ENCODE data around the gene CEP135. TPM values are rescaled to one million over a fixed set of nuclear protein-coding genes. Genes with fewer than 3 reads are reported as not detected.

The CEP135 gene
- total and polyA plus RNA-seq, 2 donors (not counting 1 experiment from before 2014, with no cell fraction given), result 6.4 to 41.0 TPM

DNA sequence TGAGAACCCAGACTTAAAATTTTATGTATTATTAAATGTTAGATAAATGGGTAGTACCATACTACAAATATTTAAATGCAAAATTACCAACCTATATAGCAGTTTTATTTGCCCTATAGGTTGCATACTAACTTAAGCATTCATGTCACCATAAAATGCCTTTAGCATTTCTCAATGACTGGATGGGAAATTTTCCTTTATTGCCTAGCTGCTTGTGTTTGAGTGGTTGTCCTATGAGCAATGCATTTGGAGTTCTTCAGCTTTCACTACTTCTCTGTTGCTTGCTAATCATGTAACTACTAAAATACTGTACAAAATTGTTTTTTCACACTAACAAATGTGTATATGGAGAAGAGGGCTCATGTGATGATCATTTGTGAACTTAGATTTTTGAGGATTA is 44.2 kb upstream of the CEP135 start:
- Histone ChIP-seq H3K36me3 (replicated peaks in 1 of 2; ENCODE audit: control extremely low read depth in 1 of 2, control insufficient read depth in 1 of 2, extremely low read depth in 1 of 2, insufficient read depth in 2 of 2, low read length in 1 of 2) (peaks cover 0 to 23% of the 10 kb centered on the region in 2 experiments), H3K27ac (ENCODE audit: low read length in 2 of 2) (no peak overlapping the region), H3K4me2 (replicated peaks; ENCODE audit: low read depth, low read length, poor library complexity, severe bottlenecking) (no peak overlapping the region), H3K4me1 (ENCODE audit: control insufficient read depth in 2 of 2, insufficient read depth in 2 of 2, low read length in 2 of 2) (no peaks in the 10 kb centered on the region), H3K9me3 (ENCODE audit: control extremely low read depth in 1 of 3, control insufficient read depth in 2 of 3, insufficient read depth in 1 of 3, low read length in 2 of 3) (no peaks in the 10 kb centered on the region), H2AFZ (ENCODE audit: insufficient read depth, low read depth, low read length, poor library complexity, severe bottlenecking) (no peak overlapping the region), H4K20me1 (ENCODE audit: control insufficient read depth, insufficient read depth, low read length, poor library complexity, severe bottlenecking) (no peaks in the 10 kb centered on the region), H3K79me2 (ENCODE audit: control insufficient read depth, insufficient read depth, low read length) (no peaks in the 10 kb centered on the region), H3K9ac (ENCODE audit: low read length) (no peak overlapping the region), H3K4me3 (ENCODE audit: control extremely low read depth in 1 of 5, extremely low read depth in 1 of 5, insufficient read depth in 1 of 5, low read depth in 2 of 5, low read length in 4 of 5) (no peak overlapping the region), H3K27me3 (replicated peaks in 1 of 4; ENCODE audit: control extremely low read depth in 1 of 4, control insufficient read depth in 3 of 4, insufficient read depth in 4 of 4, low read length in 3 of 4) (no peaks in the 10 kb centered on the region)
- intact Hi-C loops (cut with micrococcal nuclease), result no loop called here
- peaks cover 6% of the 10 kb centered on the region for H3K4me1 Mint-ChIP-seq
- ChIA-PET POLR2A (no interaction called here), CTCF (interaction anchor here (0.7 kb wide), 1 partner anchor 10 kb away, joined by 3 read pairs; no protein-coding TSS in a partner anchor)
- no peaks in the 10 kb centered on the region for H3K27me3 Mint-ChIP-seq
- ATAC-seq (ENCODE audit: low read depth) (no peak), DNase-seq (no peak)
- H3K4me3 Mint-ChIP-seq, result no peak overlapping the region
- no peaks in the 10 kb centered on the region for H3K9me3 Mint-ChIP-seq (ENCODE audit: insufficient read depth)
- TF ChIP-seq, protein P1, sequence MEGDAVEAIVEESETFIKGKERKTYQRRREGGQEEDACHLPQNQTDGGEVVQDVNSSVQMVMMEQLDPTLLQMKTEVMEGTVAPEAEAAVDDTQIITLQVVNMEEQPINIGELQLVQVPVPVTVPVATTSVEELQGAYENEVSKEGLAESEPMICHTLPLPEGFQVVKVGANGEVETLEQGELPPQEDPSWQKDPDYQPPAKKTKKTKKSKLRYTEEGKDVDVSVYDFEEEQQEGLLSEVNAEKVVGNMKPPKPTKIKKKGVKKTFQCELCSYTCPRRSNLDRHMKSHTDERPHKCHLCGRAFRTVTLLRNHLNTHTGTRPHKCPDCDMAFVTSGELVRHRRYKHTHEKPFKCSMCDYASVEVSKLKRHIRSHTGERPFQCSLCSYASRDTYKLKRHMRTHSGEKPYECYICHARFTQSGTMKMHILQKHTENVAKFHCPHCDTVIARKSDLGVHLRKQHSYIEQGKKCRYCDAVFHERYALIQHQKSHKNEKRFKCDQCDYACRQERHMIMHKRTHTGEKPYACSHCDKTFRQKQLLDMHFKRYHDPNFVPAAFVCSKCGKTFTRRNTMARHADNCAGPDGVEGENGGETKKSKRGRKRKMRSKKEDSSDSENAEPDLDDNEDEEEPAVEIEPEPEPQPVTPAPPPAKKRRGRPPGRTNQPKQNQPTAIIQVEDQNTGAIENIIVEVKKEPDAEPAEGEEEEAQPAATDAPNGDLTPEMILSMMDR (IDR thresholded peaks at IDR 0.05), result no peak
- H3K27ac Mint-ChIP-seq, result no peak overlapping the region

DNA sequence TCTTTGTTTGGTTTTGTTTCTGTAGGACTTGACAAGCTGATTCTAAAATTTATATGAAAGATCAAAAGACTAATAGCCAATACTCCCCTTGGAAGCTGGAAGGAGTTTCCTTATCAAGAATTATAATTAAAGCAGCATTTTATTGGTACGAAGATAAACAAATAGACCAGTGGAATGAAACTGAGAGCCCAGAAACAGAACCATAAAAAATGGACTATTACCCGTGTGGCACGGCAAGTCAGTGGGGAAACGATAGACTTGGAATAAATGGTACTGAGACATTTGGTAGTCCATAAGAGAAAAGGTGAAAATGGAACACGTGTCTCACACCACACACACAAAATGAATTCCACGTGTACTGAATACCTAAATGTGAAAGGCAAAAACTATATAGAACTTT is 42.4 kb upstream of the CEP135 start:
- TF ChIP-seq, protein P1 (IDR thresholded peaks at IDR 0.05), result no peak
- TF ChIP-seq EZH2 (IDR thresholded peaks at IDR 0.05; ENCODE audit: borderline replicate concordance, insufficient read depth, low read depth, low read length, poor library complexity, severe bottlenecking), result no peak
- H3K27me3 ChIP-seq (replicated peaks in 1 of 4; ENCODE audit: control extremely low read depth in 1 of 4, control insufficient read depth in 3 of 4, insufficient read depth in 4 of 4, low read length in 3 of 4), result no peaks in the 10 kb centered on the region
- intact Hi-C loops (cut with micrococcal nuclease), result loop anchor here (5.0 kb wide), 1 partner anchor 41 kb away; the partner anchor contains the start of gene CEP135
- Mint-ChIP-seq H3K9me3 (ENCODE audit: insufficient read depth) (no peaks in the 10 kb centered on the region), H3K4me3 (no peak overlapping the region), H3K27ac (no peak overlapping the region), H3K4me1 (peaks cover 6% of the 10 kb centered on the region), H3K27me3 (no peaks in the 10 kb centered on the region)
- WGBS (ENCODE audit: insufficient coverage), result no CpG with 5 or more reads among the region's 6 CpGs
- ATAC-seq (ENCODE audit: low read depth) (no peak), DNase-seq (no peak)
- H3K79me2 ChIP-seq (ENCODE audit: control insufficient read depth, insufficient read depth, low read length), result no peaks in the 10 kb centered on the region
- H3K4me1 ChIP-seq (ENCODE audit: control insufficient read depth in 2 of 2, insufficient read depth in 2 of 2, low read length in 2 of 2), result no peaks in the 10 kb centered on the region
- ChIA-PET POLR2A (no interaction called here), CTCF (interaction anchor here (1.1 kb wide), 1 partner anchor 39 kb away, joined by 3 read pairs; no protein-coding TSS in a partner anchor)
- no peak overlapping the region for H3K4me2 ChIP-seq (replicated peaks; ENCODE audit: low read depth, low read length, poor library complexity, severe bottlenecking)
- H4K20me1 ChIP-seq (ENCODE audit: control insufficient read depth, insufficient read depth, low read length, poor library complexity, severe bottlenecking), result no peaks in the 10 kb centered on the region
- peaks cover 0 to 16% of the 10 kb centered on the region in 2 experiments for H3K36me3 ChIP-seq (replicated peaks in 1 of 2; ENCODE audit: control extremely low read depth in 1 of 2, control insufficient read depth in 1 of 2, extremely low read depth in 1 of 2, insufficient read depth in 2 of 2, low read length in 1 of 2)
- no peak overlapping the region for H3K4me3 ChIP-seq (ENCODE audit: control extremely low read depth in 1 of 5, extremely low read depth in 1 of 5, insufficient read depth in 1 of 5, low read depth in 2 of 5, low read length in 4 of 5)
- no peaks in the 10 kb centered on the region for H3K9me3 ChIP-seq (ENCODE audit: control extremely low read depth in 1 of 3, control insufficient read depth in 2 of 3, insufficient read depth in 1 of 3, low read length in 2 of 3)
- no peak overlapping the region for H3K9ac ChIP-seq (ENCODE audit: low read length)
- no peak overlapping the region for H2AFZ ChIP-seq (ENCODE audit: insufficient read depth, low read depth, low read length, poor library complexity, severe bottlenecking)
- no peak overlapping the region for H3K27ac ChIP-seq (ENCODE audit: low read length in 2 of 2)
